ENCODE results near the gene RHOBTB3. TPM values are rescaled to one million over a fixed set of nuclear protein-coding genes. Genes with fewer than 3 reads are reported as not detected.

RHOBTB3 gene
- total and polyA plus RNA-seq, 10 of the 15 experiments (the other 5 are each of a cell fraction or from before 2014, with no cell fraction given): 3.6 to 42.8 (median 8.4) TPM

DNA sequence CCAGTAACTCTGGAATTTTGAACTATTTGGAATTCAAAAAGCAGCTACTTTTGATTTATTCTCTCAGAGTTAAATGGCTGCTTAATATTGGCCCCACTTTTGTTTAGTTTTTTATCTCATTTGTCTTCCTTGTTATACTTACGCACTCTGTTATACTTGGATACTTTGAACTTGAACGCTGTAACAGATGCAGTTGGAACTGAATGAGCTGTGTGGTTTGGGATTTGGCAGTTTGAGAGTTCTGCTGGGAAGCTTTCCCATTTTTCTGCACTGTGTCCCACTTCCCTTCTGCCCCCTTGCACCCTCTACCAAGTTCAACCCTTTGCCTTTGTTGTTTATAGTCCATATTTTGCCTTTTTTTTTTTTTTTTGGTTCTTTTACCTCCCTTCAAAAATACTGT, 3.8 kb downstream of the RHOBTB3 start:
- no peak overlapping the region for H3K27ac ChIP-seq (ENCODE audit: control insufficient read depth, insufficient read depth)
- peaks cover 6% of the 10 kb centered on the region; the same call in 1 of the 2 replicates for H3K4me1 ChIP-seq (ENCODE audit: control insufficient read depth, insufficient read depth, low read length)
- SMC1A ChIA-PET (ENCODE audit: uncharacterized antibody, unreplicated experiment): interaction anchor here (0.7 to 6.6 kb wide), 32 partner anchors 10 to 224 kb away, joined by 3 to 58 read pairs (median 5); partner anchors contain the start of genes GLRX and RFESD
- no TSS peak for BruUV-seq (replicated peaks)
- H3K4me2 ChIP-seq (ENCODE audit: control insufficient read depth, insufficient read depth): peak overlapping the region; percentile 63; the same call in 1 of the 2 replicates
- no peaks in the 10 kb centered on the region for H4K20me1 ChIP-seq (ENCODE audit: control insufficient read depth, insufficient read depth)
- POLR2A ChIA-PET: interaction anchor here (0.6 to 2.6 kb wide), 11 partner anchors 10 to 117 kb away, joined by 3 to 28 read pairs (median 4); partner anchors contain the start of genes GLRX and RFESD
- in situ Hi-C loops (cut with MboI) (no loop called here), intact Hi-C loops (cut with micrococcal nuclease; ENCODE audit: unreplicated experiment) (loop anchor here (2.0 to 10.0 kb wide), 4 partner anchors 26 to 180 kb away; partner anchors contain the start of genes ARSK, GLRX and SKIC3)
- no peak for DNase-seq (ENCODE audit: low read depth, low spot score)
- no peak for FAIRE-seq
- peaks cover 37% of the 10 kb centered on the region for H3K79me2 ChIP-seq (ENCODE audit: control insufficient read depth, insufficient read depth, low read length)
- H3K4me3 ChIP-seq: peak overlapping the region; percentile 34
- H3K9ac ChIP-seq (ENCODE audit: control insufficient read depth, insufficient read depth, low read length): peak overlapping the region; percentile 14; the same call in 1 of the 2 replicates
- 100% methylated on average over 2 of the region's 2 CpGs for WGBS (ENCODE audit: insufficient coverage, insufficient replicate concordance, low lambda C conversion rate, missing lambda C conversion rate)
- TF ChIP-seq ZNF274 (IDR thresholded peaks at IDR 0.05; ENCODE audit: insufficient read depth, insufficient read length) (no peak), ASH2L (IDR thresholded peaks at IDR 0.05; ENCODE audit: borderline replicate concordance, low read depth) (no peak), ZBED1 (IDR thresholded peaks at IDR 0.05; ENCODE audit: borderline replicate concordance) (no peak)
- TF ChIP-seq, protein P1, sequence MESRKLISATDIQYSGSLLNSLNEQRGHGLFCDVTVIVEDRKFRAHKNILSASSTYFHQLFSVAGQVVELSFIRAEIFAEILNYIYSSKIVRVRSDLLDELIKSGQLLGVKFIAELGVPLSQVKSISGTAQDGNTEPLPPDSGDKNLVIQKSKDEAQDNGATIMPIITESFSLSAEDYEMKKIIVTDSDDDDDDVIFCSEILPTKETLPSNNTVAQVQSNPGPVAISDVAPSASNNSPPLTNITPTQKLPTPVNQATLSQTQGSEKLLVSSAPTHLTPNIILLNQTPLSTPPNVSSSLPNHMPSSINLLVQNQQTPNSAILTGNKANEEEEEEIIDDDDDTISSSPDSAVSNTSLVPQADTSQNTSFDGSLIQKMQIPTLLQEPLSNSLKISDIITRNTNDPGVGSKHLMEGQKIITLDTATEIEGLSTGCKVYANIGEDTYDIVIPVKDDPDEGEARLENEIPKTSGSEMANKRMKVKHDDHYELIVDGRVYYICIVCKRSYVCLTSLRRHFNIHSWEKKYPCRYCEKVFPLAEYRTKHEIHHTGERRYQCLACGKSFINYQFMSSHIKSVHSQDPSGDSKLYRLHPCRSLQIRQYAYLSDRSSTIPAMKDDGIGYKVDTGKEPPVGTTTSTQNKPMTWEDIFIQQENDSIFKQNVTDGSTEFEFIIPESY (IDR thresholded peaks at IDR 0.05): no peak
- RAD21 ChIA-PET (ENCODE audit: unreplicated experiment): interaction anchor here (0.7 to 5.1 kb wide), 23 partner anchors 10 to 173 kb away, joined by 3 to 32 read pairs (median 7); partner anchors contain the start of genes GLRX and RFESD
- peaks cover 0 to 4% of the 10 kb centered on the region in 2 experiments; a peak in 1 of 4 replicates for H3K36me3 ChIP-seq (ENCODE audit: control insufficient read depth in 2 of 2, insufficient read depth in 2 of 2, low read length in 1 of 2)
- no peak overlapping the region for H2AFZ ChIP-seq (ENCODE audit: control insufficient read depth, low read depth, low read length)
- CTCF ChIA-PET: interaction anchor here (0.7 to 4.9 kb wide), 20 partner anchors 9 to 602 kb away, joined by 3 to 23 read pairs (median 6); partner anchors contain the start of gene RFESD
- no peaks in the 10 kb centered on the region for H3K27me3 ChIP-seq (replicated peaks in 1 of 2; ENCODE audit: control insufficient read depth in 2 of 2, insufficient read depth in 2 of 2, low read length in 1 of 2)
- H3K9me3 ChIP-seq (replicated peaks; ENCODE audit: control insufficient read depth, insufficient read depth, low read length): no peaks in the 10 kb centered on the region; the same call in 2 of the 3 replicates
- ATAC-seq: no peak
